Sigmoid colon (tissue), 3 donors: ENCODE data around the gene KDM1A.

Experiments
- POLR2A ChIP-seq, 2 donors: fragments of 450-650 bp; IDR thresholded peaks; one replicate each; pipeline ENCODE4 v1.6.1; 2016; ENCODE audit warnings: antibody characterized with exemption in 2 of 2, mild to moderate bottlenecking in 2 of 2, moderate library complexity in 2 of 2
- TF ChIP-seq, protein P1 (sequence below), 4 experiments: fragments of 450-650 bp in 3 of 4; fragments of 200-600 bp in 1 of 4; IDR thresholded peaks; one replicate each; pipeline ENCODE4 v1.5.1; 2016 to 2019; ENCODE audit warnings: antibody characterized with exemption in 4 of 4, mild to moderate bottlenecking in 3 of 4, moderate library complexity in 2 of 4

DNA sequence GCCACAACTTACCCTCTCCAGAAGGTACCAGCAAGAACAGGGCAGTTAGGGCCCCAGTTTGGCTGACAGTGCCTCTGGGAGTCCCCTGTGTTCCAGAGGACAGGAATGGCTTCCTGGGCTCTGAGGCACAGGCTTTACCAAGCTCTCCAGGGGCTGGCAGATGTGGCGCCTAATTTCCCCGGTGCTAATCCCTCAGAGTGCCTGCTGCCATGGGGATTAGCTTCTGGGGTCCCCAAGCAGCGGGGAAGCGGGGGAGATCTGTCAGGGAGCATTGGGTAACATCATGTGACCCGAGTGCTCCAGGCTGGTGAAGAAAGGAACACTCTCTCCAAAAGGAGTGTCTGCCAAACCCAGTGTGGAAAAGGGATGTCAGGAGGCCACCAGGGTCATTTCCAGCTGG is 46.5 kb upstream of the KDM1A start, which contains the start of gene LACTBL1:
- TF ChIP-seq, protein P1, sequence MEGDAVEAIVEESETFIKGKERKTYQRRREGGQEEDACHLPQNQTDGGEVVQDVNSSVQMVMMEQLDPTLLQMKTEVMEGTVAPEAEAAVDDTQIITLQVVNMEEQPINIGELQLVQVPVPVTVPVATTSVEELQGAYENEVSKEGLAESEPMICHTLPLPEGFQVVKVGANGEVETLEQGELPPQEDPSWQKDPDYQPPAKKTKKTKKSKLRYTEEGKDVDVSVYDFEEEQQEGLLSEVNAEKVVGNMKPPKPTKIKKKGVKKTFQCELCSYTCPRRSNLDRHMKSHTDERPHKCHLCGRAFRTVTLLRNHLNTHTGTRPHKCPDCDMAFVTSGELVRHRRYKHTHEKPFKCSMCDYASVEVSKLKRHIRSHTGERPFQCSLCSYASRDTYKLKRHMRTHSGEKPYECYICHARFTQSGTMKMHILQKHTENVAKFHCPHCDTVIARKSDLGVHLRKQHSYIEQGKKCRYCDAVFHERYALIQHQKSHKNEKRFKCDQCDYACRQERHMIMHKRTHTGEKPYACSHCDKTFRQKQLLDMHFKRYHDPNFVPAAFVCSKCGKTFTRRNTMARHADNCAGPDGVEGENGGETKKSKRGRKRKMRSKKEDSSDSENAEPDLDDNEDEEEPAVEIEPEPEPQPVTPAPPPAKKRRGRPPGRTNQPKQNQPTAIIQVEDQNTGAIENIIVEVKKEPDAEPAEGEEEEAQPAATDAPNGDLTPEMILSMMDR (IDR thresholded peaks at IDR 0.05), result no peak
- no peak for TF ChIP-seq POLR2A (IDR thresholded peaks at IDR 0.05)
